ENCODE results near the gene ETHE1.

- TF ChIP-seq CTCF (IDR thresholded peaks at IDR 0.05; ENCODE audit: borderline replicate concordance, extremely low read depth, low read length, poor library complexity, severe bottlenecking) = no peak
- TF ChIP-seq EZH2 (IDR thresholded peaks at IDR 0.05; ENCODE audit: borderline replicate concordance, low read depth, low read length, severe bottlenecking) = no peak
Observed at GRCh38 chr19:43552198-43552450, 25.1 kb upstream of the ETHE1 start.
